ENCODE data around the gene PUM1.

The PUM1 gene

GRCh38 chr1:30898031-30898815 is 167.3 kb downstream of the PUM1 start:
- TF ChIP-seq REST (IDR thresholded peaks at IDR 0.05; ENCODE audit: insufficient read depth in 1 of 2, low read depth in 2 of 2, low read length in 2 of 2) (no peak), SIN3A (IDR thresholded peaks at IDR 0.05; ENCODE audit: borderline replicate concordance, insufficient read depth, low read length) (no peak), TAF1 (IDR thresholded peaks at IDR 0.05; ENCODE audit: borderline replicate concordance, insufficient read depth, low read length) (no peak), FOXP2 (optimal IDR thresholded peaks at IDR 0.05; ENCODE audit: borderline replicate concordance, extremely low read depth, extremely low read length, insufficient read depth) (no peak)

- TF ChIP-seq FOXP2 (optimal IDR thresholded peaks at IDR 0.05; ENCODE audit: borderline replicate concordance, extremely low read depth, extremely low read length, insufficient read depth) (no peak), SIN3A (IDR thresholded peaks at IDR 0.05; ENCODE audit: borderline replicate concordance, insufficient read depth, low read length) (no peak), POLR2AphosphoS5 (IDR thresholded peaks at IDR 0.05; ENCODE audit: low read depth, low read length) (no peak), TAF1 (IDR thresholded peaks at IDR 0.05; ENCODE audit: borderline replicate concordance, insufficient read depth, low read length) (no peak), REST (IDR thresholded peaks at IDR 0.05; ENCODE audit: insufficient read depth in 1 of 2, low read depth in 2 of 2, low read length in 2 of 2) (no peak)
These were observed 168.6 kb downstream of the PUM1 start for GRCh38 chr1:30896905-30897304.

GRCh38 chr1:30895944-30896660 is 169.4 kb downstream of the PUM1 start:
- TF ChIP-seq POLR2AphosphoS5 (IDR thresholded peaks at IDR 0.05; ENCODE audit: low read depth, low read length) (no peak), REST (IDR thresholded peaks at IDR 0.05; ENCODE audit: insufficient read depth in 1 of 2, low read depth in 2 of 2, low read length in 2 of 2) (no peak), FOXP2 (optimal IDR thresholded peaks at IDR 0.05; ENCODE audit: borderline replicate concordance, extremely low read depth, extremely low read length, insufficient read depth) (no peak), SIN3A (IDR thresholded peaks at IDR 0.05; ENCODE audit: borderline replicate concordance, insufficient read depth, low read length) (no peak), TAF1 (IDR thresholded peaks at IDR 0.05; ENCODE audit: borderline replicate concordance, insufficient read depth, low read length) (no peak)

- TF ChIP-seq SIN3A (IDR thresholded peaks at IDR 0.05; ENCODE audit: borderline replicate concordance, insufficient read depth, low read length) (no peak), REST (IDR thresholded peaks at IDR 0.05; ENCODE audit: insufficient read depth in 1 of 2, low read depth in 2 of 2, low read length in 2 of 2) (no peak), FOXP2 (optimal IDR thresholded peaks at IDR 0.05; ENCODE audit: borderline replicate concordance, extremely low read depth, extremely low read length, insufficient read depth) (no peak), TAF1 (IDR thresholded peaks at IDR 0.05; ENCODE audit: borderline replicate concordance, insufficient read depth, low read length) (no peak), POLR2AphosphoS5 (IDR thresholded peaks at IDR 0.05; ENCODE audit: low read depth, low read length) (no peak)
These were observed 170.1 kb downstream of the PUM1 start for GRCh38 chr1:30895382-30895943.

Measured in PFSK-1 (cell line).